Mesothelial cell of epicardium (in vitro differentiated cells): Measurements from ENCODE around the gene MAP1LC3B. TPM values are rescaled to one million over a fixed set of nuclear protein-coding genes. Genes with fewer than 3 reads are reported as not detected.
A peak's percentile ranks its signal among the peaks of the same experiment; 100 is the strongest.
"Not testable (repeated sequence)": the region's sequence is repeated elsewhere in the genome, so short reads cannot be mapped to it uniquely, and the experiment has no call there.

Experiments used
- DNase-seq, 2 experiments: peaks; one replicate each; pipeline ENCODE4 v3.0.0; 2021; ENCODE audit warnings: low spot score in 2 of 2; ENCODE audit not compliant: unreplicated experiment in 2 of 2
- H3K27ac Mint-ChIP-seq: 2 replicates; pipeline ENCODE4 v1.8.0; 2021; ENCODE audit warnings: mixed read lengths
- H3K27me3 Mint-ChIP-seq: 2 replicates; pipeline ENCODE4 v1.8.0; 2021; ENCODE audit warnings: low read depth, mixed read lengths
- H3K36me3 Mint-ChIP-seq: 2 replicates; pipeline ENCODE4 v1.8.0; 2021; ENCODE audit warnings: mixed read lengths
- H3K4me1 Mint-ChIP-seq: 2 replicates; pipeline ENCODE4 v1.8.0; 2021; ENCODE audit warnings: mixed read lengths
- H3K4me3 Mint-ChIP-seq: 2 replicates; pipeline ENCODE4 v1.8.0; 2021; ENCODE audit warnings: mild to moderate bottlenecking, moderate library complexity, mixed read lengths
- H3K9me3 Mint-ChIP-seq: 2 replicates; pipeline ENCODE4 v1.8.0; 2021; ENCODE audit warnings: mixed read lengths
- CTCF ChIP-seq: fragments of 200-600 bp; sonication (generic); IDR thresholded peaks from one replicate; pipeline ENCODE4 v1.5.0; 2021; ENCODE audit warnings: antibody characterized with exemption; ENCODE audit not compliant: unreplicated experiment
- total RNA-seq: library from RNA; stranded (reverse); gene quantifications from 3 replicates; pipeline ENCODE4 v1.2.1, GENCODE V29; 2021

MAP1LC3B gene
- total RNA-seq, 1 donor from 2014 or later, result 41.6 TPM

- no peak for DNase-seq
- Mint-ChIP-seq H3K27me3 (no peaks in the 10 kb centered on the region), H3K27ac (no peak overlapping the region), H3K36me3 (peaks cover 33% of the 10 kb centered on the region), H3K9me3 (no peaks in the 10 kb centered on the region), H3K4me1 (peaks cover under 1% of the 10 kb centered on the region), H3K4me3 (no peak overlapping the region)
- no peak for TF ChIP-seq CTCF
These were observed 33.9 kb upstream of the MAP1LC3B start for GRCh38 chr16:87358250-87358649.

GRCh38 chr16:87358696-87359095, 33.4 kb upstream of the MAP1LC3B start:
- Mint-ChIP-seq H3K36me3 (peaks cover 35% of the 10 kb centered on the region), H3K4me3 (no peak overlapping the region), H3K27me3 (no peaks in the 10 kb centered on the region), H3K4me1 (peaks cover 5% of the 10 kb centered on the region), H3K27ac (no peak overlapping the region), H3K9me3 (no peaks in the 10 kb centered on the region)
- no peak for DNase-seq
- no peak for TF ChIP-seq CTCF

DNA sequence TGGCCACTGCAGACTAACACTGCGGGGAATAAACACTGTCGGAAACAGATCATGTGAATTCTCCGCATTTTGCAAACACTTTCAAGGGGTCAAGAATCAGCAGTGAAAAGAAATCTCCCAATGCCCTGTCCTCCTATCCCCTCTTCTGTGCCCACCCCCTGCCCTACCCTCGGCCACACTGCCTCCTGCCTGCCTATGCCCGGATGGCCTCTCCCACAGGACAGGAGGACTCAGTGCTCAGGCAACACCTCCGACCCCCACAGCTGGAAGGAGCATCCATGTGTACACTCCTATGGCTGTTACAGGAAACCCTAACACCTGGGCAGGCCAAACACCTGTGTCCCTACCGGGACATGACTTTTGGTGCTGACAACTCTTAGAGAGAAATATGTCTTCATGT, 33.0 kb upstream of the MAP1LC3B start:
- H3K9me3 Mint-ChIP-seq, result no peaks in the 10 kb centered on the region
- H3K4me3 Mint-ChIP-seq, result no peak overlapping the region
- no peaks in the 10 kb centered on the region for H3K27me3 Mint-ChIP-seq
- DNase-seq, result no peak
- peaks cover 35% of the 10 kb centered on the region for H3K36me3 Mint-ChIP-seq
- no peak overlapping the region for H3K27ac Mint-ChIP-seq
- no peak for TF ChIP-seq CTCF
- peaks cover 9% of the 10 kb centered on the region for H3K4me1 Mint-ChIP-seq

DNA sequence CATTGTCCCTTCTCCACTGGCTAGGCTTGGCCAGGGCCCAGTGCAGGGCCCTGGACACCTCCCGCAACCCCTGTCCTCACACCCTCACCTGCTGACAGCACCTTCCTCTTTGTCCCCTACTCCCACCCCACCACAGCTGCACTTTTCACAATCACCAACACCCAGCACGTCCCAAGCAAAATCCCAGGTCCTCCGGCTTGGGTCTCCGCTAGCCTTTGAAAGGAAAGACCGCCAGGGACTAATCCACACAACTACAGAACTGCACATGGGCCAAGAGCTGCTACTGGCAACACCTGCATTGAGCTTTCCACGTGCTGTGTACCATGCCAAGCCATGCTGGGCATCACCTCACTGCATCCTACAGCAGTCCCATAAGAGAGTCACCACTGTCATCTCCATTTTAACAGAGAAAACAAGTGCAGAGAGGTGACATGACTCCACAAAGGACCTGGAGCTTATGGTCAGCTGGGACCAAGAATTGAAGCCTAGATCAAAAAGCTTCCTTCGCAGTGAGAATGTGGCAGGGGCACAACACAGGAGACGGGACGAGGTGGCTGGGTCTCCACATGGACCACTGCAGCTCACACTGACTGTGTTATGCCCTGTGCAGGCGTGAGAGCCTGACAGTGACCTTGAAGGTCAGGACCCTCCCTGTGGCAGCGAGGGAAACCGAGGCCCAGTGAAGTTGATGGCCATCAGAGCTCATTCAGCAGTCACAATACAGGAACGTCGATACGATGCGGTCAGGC, 31.1 kb upstream of the MAP1LC3B start:
- Mint-ChIP-seq H3K36me3 (peaks cover 35% of the 10 kb centered on the region), H3K27ac (no peak overlapping the region), H3K4me1 (peaks cover 15% of the 10 kb centered on the region), H3K9me3 (no peaks in the 10 kb centered on the region), H3K4me3 (no peak overlapping the region), H3K27me3 (no peaks in the 10 kb centered on the region)
- no peak for TF ChIP-seq CTCF
- no peak for DNase-seq

DNA sequence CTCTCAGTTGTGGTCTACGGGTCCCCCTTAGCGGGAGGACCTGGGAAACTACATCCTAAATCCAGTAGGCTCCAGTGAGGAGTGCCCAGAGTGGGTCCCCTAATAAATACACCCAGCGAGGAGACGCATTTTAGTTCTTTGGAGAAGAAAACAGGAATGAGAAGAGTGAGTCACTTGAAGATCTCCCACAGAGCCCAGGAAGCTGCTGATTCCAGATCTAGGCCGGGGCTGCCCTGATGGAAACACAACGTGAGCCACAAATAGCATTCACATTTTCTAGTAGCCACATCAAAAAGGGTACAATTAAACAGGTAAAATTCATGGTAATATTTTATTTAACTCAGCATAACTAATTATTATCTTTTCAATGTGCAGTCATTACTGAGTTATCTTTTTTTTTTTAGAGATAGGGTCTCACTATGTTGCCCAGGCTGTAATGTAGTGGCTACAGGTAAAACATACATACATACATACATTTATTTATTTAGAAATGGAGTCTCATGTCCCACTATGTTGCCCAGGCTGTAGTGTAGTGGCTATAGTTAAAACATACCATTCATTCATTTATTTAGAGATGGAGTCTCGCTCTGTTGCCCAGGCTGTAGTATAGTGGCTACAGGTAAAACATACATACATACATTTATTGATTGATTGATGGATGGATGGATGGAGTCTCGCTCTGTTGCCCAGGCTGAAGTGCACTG, 30.1 kb upstream of the MAP1LC3B start:
- Mint-ChIP-seq H3K4me1 (peaks cover 15% of the 10 kb centered on the region), H3K9me3 (no peaks in the 10 kb centered on the region), H3K27ac (no peak overlapping the region), H3K36me3 (peaks cover 34% of the 10 kb centered on the region), H3K27me3 (no peaks in the 10 kb centered on the region), H3K4me3 (no peak overlapping the region)
- no peak for TF ChIP-seq CTCF
- no peak for DNase-seq

GRCh38 chr16:87362828-87363559, 29.1 kb upstream of the MAP1LC3B start:
- peaks cover 33% of the 10 kb centered on the region for H3K36me3 Mint-ChIP-seq
- DNase-seq, H3K9me3 Mint-ChIP-seq, H3K4me3 Mint-ChIP-seq, H3K27me3 Mint-ChIP-seq: not testable (repeated sequence)
- H3K4me1 Mint-ChIP-seq, result peaks cover 15% of the 10 kb centered on the region
- peak overlapping the region; percentile 59 for H3K27ac Mint-ChIP-seq
